ENCODE results near the gene RBM14. TPM values are rescaled to one million over a fixed set of nuclear protein-coding genes. Genes with fewer than 3 reads are reported as not detected.

Gene RBM14
- total and polyA plus RNA-seq, 9 of the 15 experiments (the other 6 are each of a cell fraction or from before 2014, with no cell fraction given) = 5.5 to 131 (median 42.6) TPM

DNA sequence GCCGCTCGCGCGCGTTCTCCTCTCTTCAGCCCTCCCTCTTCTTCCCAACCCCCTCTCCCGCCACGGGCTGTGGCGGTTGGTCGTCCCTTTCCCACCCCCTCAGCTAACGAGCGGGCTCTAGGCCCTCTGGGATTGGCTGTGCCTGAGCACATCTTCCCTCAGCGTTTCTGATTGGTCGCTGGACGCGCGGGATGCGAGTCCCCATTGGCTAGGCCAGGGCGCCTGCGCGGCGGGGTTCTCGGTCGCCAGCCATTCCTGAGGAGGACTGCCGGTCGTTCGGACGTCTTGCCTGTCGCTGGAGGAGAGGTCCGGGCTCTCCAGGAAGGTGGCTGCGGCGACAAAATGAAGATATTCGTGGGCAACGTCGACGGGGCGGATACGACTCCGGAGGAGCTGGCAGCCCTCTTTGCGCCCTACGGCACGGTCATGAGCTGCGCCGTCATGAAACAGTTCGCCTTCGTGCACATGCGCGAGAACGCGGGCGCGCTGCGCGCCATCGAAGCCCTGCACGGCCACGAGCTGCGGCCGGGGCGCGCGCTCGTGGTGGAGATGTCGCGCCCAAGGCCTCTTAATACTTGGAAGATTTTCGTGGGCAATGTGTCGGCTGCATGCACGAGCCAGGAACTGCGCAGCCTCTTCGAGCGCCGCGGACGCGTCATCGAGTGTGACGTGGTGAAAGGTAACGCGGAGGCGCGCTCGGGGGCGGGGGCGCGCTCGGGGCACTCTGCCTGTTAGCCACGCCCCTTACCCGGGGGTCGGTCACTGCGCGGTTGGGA, at the start of gene RBM14 (continued):
- TF ChIP-seq, protein P1, sequence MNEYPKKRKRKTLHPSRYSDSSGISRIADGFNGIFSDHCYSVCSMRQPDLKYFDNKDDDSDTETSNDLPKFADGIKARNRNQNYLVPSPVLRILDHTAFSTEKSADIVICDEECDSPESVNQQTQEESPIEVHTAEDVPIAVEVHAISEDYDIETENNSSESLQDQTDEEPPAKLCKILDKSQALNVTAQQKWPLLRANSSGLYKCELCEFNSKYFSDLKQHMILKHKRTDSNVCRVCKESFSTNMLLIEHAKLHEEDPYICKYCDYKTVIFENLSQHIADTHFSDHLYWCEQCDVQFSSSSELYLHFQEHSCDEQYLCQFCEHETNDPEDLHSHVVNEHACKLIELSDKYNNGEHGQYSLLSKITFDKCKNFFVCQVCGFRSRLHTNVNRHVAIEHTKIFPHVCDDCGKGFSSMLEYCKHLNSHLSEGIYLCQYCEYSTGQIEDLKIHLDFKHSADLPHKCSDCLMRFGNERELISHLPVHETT (CRISPR knock-in tag; conservative IDR thresholded peaks at IDR 0.05 in 1 of 2, IDR thresholded peaks at IDR 0.05 in 1 of 2) = peak in 1 of 2 experiments; percentile 74; a peak in 2 of 4 replicates
- TF ChIP-seq ATF3 (IDR thresholded peaks at IDR 0.05) = peak; percentile 32
- TF ChIP-seq ATF3 (CRISPR knock-in tag; conservative IDR thresholded peaks at IDR 0.05) = 0 out of 2 replicates have a peak, but pooled peaks have one; percentile 10
- TF ChIP-seq MCM7 (IDR thresholded peaks at IDR 0.05) = no peak
- TF ChIP-seq SPI1 (IDR thresholded peaks at IDR 0.05; ENCODE audit: borderline replicate concordance, low read depth, low read length) = no peak
- TF ChIP-seq, protein P2, sequence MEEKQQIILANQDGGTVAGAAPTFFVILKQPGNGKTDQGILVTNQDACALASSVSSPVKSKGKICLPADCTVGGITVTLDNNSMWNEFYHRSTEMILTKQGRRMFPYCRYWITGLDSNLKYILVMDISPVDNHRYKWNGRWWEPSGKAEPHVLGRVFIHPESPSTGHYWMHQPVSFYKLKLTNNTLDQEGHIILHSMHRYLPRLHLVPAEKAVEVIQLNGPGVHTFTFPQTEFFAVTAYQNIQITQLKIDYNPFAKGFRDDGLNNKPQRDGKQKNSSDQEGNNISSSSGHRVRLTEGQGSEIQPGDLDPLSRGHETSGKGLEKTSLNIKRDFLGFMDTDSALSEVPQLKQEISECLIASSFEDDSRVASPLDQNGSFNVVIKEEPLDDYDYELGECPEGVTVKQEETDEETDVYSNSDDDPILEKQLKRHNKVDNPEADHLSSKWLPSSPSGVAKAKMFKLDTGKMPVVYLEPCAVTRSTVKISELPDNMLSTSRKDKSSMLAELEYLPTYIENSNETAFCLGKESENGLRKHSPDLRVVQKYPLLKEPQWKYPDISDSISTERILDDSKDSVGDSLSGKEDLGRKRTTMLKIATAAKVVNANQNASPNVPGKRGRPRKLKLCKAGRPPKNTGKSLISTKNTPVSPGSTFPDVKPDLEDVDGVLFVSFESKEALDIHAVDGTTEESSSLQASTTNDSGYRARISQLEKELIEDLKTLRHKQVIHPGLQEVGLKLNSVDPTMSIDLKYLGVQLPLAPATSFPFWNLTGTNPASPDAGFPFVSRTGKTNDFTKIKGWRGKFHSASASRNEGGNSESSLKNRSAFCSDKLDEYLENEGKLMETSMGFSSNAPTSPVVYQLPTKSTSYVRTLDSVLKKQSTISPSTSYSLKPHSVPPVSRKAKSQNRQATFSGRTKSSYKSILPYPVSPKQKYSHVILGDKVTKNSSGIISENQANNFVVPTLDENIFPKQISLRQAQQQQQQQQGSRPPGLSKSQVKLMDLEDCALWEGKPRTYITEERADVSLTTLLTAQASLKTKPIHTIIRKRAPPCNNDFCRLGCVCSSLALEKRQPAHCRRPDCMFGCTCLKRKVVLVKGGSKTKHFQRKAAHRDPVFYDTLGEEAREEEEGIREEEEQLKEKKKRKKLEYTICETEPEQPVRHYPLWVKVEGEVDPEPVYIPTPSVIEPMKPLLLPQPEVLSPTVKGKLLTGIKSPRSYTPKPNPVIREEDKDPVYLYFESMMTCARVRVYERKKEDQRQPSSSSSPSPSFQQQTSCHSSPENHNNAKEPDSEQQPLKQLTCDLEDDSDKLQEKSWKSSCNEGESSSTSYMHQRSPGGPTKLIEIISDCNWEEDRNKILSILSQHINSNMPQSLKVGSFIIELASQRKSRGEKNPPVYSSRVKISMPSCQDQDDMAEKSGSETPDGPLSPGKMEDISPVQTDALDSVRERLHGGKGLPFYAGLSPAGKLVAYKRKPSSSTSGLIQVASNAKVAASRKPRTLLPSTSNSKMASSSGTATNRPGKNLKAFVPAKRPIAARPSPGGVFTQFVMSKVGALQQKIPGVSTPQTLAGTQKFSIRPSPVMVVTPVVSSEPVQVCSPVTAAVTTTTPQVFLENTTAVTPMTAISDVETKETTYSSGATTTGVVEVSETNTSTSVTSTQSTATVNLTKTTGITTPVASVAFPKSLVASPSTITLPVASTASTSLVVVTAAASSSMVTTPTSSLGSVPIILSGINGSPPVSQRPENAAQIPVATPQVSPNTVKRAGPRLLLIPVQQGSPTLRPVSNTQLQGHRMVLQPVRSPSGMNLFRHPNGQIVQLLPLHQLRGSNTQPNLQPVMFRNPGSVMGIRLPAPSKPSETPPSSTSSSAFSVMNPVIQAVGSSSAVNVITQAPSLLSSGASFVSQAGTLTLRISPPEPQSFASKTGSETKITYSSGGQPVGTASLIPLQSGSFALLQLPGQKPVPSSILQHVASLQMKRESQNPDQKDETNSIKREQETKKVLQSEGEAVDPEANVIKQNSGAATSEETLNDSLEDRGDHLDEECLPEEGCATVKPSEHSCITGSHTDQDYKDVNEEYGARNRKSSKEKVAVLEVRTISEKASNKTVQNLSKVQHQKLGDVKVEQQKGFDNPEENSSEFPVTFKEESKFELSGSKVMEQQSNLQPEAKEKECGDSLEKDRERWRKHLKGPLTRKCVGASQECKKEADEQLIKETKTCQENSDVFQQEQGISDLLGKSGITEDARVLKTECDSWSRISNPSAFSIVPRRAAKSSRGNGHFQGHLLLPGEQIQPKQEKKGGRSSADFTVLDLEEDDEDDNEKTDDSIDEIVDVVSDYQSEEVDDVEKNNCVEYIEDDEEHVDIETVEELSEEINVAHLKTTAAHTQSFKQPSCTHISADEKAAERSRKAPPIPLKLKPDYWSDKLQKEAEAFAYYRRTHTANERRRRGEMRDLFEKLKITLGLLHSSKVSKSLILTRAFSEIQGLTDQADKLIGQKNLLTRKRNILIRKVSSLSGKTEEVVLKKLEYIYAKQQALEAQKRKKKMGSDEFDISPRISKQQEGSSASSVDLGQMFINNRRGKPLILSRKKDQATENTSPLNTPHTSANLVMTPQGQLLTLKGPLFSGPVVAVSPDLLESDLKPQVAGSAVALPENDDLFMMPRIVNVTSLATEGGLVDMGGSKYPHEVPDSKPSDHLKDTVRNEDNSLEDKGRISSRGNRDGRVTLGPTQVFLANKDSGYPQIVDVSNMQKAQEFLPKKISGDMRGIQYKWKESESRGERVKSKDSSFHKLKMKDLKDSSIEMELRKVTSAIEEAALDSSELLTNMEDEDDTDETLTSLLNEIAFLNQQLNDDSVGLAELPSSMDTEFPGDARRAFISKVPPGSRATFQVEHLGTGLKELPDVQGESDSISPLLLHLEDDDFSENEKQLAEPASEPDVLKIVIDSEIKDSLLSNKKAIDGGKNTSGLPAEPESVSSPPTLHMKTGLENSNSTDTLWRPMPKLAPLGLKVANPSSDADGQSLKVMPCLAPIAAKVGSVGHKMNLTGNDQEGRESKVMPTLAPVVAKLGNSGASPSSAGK (IDR thresholded peaks at IDR 0.05) = peak; percentile 84
- peak; percentile 76 for TF ChIP-seq NFYB (IDR thresholded peaks at IDR 0.05; ENCODE audit: extremely low read depth, insufficient read length)
- TF ChIP-seq MTA3 (IDR thresholded peaks at IDR 0.05; ENCODE audit: borderline replicate concordance) = peak; percentile 86; the same call in 1 of the 2 replicates
- peak; percentile 52; the same call in 1 of the 2 replicates for TF ChIP-seq ZNF165 (CRISPR knock-in tag; IDR thresholded peaks at IDR 0.05; ENCODE audit: borderline replicate concordance)
- peak; percentile 99 for TF ChIP-seq POLR2B (IDR thresholded peaks at IDR 0.05; ENCODE audit: low read depth, partially characterized antibody)
- peak; percentile 32; the same call in 1 of the 2 replicates for TF ChIP-seq ZFPM2 (CRISPR knock-in tag; IDR thresholded peaks at IDR 0.05)
- TF ChIP-seq SOX6 (IDR thresholded peaks at IDR 0.05) = peak; percentile 46; the same call in 1 of the 2 replicates
- TF ChIP-seq MXI1 (IDR thresholded peaks at IDR 0.05; ENCODE audit: low read depth, low read length) = 0 out of 2 replicates have a peak, but pooled peaks have one; percentile 39

Measured in K562 (cell line).